ENCODE results near the gene RBM17.

The RBM17 gene

DNA sequence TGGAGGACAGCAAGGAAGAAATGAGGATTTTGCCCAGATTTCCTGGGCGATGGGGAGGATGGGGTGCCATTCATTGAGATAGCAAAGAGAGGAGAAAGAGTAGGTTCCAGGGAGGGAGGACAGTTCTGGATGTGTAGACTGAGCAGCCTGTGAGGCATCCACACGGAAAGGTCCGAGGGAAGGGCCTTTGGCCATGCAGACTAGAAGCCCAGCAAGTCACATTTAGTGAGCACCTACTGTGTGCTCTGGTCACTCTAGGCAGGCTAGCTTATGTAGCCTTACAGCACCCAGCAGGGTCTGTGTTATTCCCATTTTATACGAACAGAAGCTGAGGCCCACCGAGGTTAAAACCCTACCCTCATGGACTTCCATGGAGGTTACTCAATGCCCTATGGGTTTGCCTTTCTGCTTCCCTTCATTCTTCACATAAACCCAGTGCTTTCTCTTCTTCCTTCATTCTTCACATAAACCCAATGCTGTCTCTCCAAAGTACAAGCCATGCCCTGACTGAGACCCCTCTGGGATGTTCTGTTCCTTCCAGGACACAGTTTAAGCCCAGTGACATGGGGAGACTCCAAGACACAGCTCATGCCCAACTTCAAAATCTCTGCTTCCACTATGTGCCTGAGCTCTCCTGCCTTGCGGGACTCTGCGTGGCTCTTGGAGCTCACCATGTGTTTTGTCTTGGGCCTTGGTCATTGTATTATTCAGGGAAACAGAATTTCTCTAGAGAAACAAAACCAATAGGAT is 40.4 kb upstream of the RBM17 start:
- Histone ChIP-seq H3K4me3 (ENCODE audit: low read depth, low read length) (no peak overlapping the region), H3K36me3 (no peaks in the 10 kb centered on the region), H3K27me3 (peaks cover 10% of the 10 kb centered on the region; the same call in 1 of the 2 replicates), H3K9me3 (no peaks in the 10 kb centered on the region), H3K4me1 (no peaks in the 10 kb centered on the region)
- TF ChIP-seq, protein P1, sequence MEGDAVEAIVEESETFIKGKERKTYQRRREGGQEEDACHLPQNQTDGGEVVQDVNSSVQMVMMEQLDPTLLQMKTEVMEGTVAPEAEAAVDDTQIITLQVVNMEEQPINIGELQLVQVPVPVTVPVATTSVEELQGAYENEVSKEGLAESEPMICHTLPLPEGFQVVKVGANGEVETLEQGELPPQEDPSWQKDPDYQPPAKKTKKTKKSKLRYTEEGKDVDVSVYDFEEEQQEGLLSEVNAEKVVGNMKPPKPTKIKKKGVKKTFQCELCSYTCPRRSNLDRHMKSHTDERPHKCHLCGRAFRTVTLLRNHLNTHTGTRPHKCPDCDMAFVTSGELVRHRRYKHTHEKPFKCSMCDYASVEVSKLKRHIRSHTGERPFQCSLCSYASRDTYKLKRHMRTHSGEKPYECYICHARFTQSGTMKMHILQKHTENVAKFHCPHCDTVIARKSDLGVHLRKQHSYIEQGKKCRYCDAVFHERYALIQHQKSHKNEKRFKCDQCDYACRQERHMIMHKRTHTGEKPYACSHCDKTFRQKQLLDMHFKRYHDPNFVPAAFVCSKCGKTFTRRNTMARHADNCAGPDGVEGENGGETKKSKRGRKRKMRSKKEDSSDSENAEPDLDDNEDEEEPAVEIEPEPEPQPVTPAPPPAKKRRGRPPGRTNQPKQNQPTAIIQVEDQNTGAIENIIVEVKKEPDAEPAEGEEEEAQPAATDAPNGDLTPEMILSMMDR (IDR thresholded peaks at IDR 0.05; ENCODE audit: low read depth, low read length): no peak
- no peak for DNase-seq

GRCh38 chr10:6049031-6049400 is 39.8 kb upstream of the RBM17 start:
- Histone ChIP-seq H3K27me3 (peaks cover 8% of the 10 kb centered on the region; the same call in 1 of the 2 replicates), H3K4me3 (ENCODE audit: low read depth, low read length) (no peak overlapping the region), H3K36me3 (no peaks in the 10 kb centered on the region), H3K9me3 (no peaks in the 10 kb centered on the region), H3K4me1 (no peaks in the 10 kb centered on the region)
- no peak for DNase-seq
- TF ChIP-seq, protein P1 (IDR thresholded peaks at IDR 0.05; ENCODE audit: low read depth, low read length): no peak

DNA sequence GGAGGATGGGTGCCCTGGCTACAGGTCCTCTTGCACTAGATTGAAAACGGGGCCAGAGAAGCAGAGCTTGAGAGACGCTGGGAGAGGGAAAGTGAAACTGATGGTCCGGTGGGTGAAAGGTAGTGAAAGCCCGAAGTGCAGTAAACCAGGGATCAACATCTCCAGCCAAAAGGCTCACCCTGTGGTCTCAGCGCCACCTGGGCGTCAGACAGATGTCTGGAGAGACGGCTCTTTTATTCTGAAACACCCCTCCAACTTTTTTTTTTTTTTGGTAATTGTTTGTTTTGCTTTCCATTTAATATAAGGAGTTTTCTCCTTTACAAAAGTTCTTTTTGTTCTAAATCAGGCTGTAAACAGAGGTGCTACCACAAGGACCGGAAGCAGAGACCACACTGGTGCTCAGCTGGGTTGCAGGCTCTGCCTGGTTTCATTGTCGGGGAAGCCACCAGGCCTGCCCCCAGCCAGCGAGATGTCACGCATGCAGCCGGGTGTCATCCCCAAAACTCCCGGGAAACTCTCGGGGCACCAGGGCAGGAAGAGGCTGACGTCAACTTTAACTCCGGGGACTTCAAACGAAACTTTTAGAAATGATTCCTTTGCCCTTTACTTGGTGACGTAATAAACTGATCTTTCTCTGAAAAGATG is 37.9 kb upstream of the RBM17 start:
- TF ChIP-seq, protein P1 (IDR thresholded peaks at IDR 0.05; ENCODE audit: low read depth, low read length): no peak
- no peaks in the 10 kb centered on the region for H3K9me3 ChIP-seq
- no peaks in the 10 kb centered on the region for H3K36me3 ChIP-seq
- H3K27me3 ChIP-seq: peaks cover 8% of the 10 kb centered on the region; the same call in 1 of the 2 replicates
- no peaks in the 10 kb centered on the region for H3K4me1 ChIP-seq
- H3K4me3 ChIP-seq (ENCODE audit: low read depth, low read length): peak overlapping the region; percentile 47
- no peak for DNase-seq

- TF ChIP-seq, protein P1 (IDR thresholded peaks at IDR 0.05; ENCODE audit: low read depth, low read length): no peak
- peaks cover 5% of the 10 kb centered on the region; the same call in 1 of the 2 replicates for H3K27me3 ChIP-seq
- DNase-seq: no peak
- no peaks in the 10 kb centered on the region for H3K9me3 ChIP-seq
- H3K4me3 ChIP-seq (ENCODE audit: low read depth, low read length): no peak overlapping the region
- no peaks in the 10 kb centered on the region for H3K4me1 ChIP-seq
- no peaks in the 10 kb centered on the region for H3K36me3 ChIP-seq
Observed at GRCh38 chr10:6052247-6053221, 36.3 kb upstream of the RBM17 start.

DNA sequence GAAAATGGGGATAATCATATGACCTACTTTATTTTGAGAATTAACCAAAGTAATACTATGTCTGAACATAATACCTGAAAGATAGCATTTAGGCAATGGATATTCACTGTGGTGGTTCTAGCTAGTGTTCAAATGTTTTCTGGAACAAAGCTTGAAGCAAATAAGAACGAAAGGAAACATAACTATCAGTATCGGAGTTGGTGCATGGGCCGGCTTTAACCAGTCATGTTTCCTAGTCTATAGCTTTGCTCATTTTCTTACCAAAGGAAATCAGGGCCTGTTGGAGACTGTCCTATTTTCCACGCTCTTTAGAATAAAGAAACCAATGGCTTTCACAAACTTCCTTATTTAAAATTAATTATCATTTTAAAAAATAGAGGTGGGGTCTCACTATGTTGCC is 35.5 kb upstream of the RBM17 start:
- no peaks in the 10 kb centered on the region for H3K4me1 ChIP-seq
- H3K9me3 ChIP-seq: no peaks in the 10 kb centered on the region
- H3K27me3 ChIP-seq: peaks cover 5% of the 10 kb centered on the region; the same call in 1 of the 2 replicates
- no peak overlapping the region for H3K4me3 ChIP-seq (ENCODE audit: low read depth, low read length)
- no peak for DNase-seq
- no peaks in the 10 kb centered on the region for H3K36me3 ChIP-seq
- TF ChIP-seq, protein P1 (IDR thresholded peaks at IDR 0.05; ENCODE audit: low read depth, low read length): no peak
